Measurements from ENCODE around the gene NPAS3.

- no peak for TF ChIP-seq GATA3 (IDR thresholded peaks at IDR 0.05; ENCODE audit: low read depth, low read length)
- no peak for TF ChIP-seq GATA2 (IDR thresholded peaks at IDR 0.05; ENCODE audit: low read depth, low read length)
Observed at GRCh38 chr14:33184587-33184986, 245.9 kb downstream of the NPAS3 start.
